ENCODE data around the gene SPRY2.

SPRY2 gene

GRCh38 chr13:80342471-80343371 is 1.8 kb upstream of the SPRY2 start:
- Histone ChIP-seq H3K9me2 (replicated peaks; ENCODE audit: insufficient read depth, low read length) (no peaks in the 10 kb centered on the region), H3K9ac (ENCODE audit: low read length) (no peak overlapping the region; the same call in 1 of the 2 replicates), H3F3A (ENCODE audit: insufficient read depth, low read length) (peaks cover 5% of the 10 kb centered on the region; the same call in 1 of the 2 replicates), H4K20me1 (ENCODE audit: insufficient read depth, low read length) (no peaks in the 10 kb centered on the region), H3K27me3 (replicated peaks; ENCODE audit: insufficient read depth, low read length) (peaks cover 5% of the 10 kb centered on the region; the same call in 1 of the 2 replicates), H3K27ac (ENCODE audit: low read length) (no peak overlapping the region), H3K79me2 (ENCODE audit: low read length) (no peaks in the 10 kb centered on the region), H3K4me3 (ENCODE audit: low read length) (peak overlapping the region; percentile 75), H3K4me1 (ENCODE audit: low read length) (no peaks in the 10 kb centered on the region), H3K36me3 (replicated peaks; ENCODE audit: insufficient read depth, low read length) (no peaks in the 10 kb centered on the region), H3K4me2 (ENCODE audit: low read depth, low read length) (peak overlapping the region; percentile 99), H2AFZ (ENCODE audit: low read length) (peak overlapping the region; percentile 82), H3K9me3 (replicated peaks; ENCODE audit: insufficient read depth, low read length) (no peaks in the 10 kb centered on the region)
- TF ChIP-seq EZH2 (optimal IDR thresholded peaks at IDR 0.05; ENCODE audit: low read depth, low read length) (no peak), EZH2phosphoT487 (IDR thresholded peaks at IDR 0.05; ENCODE audit: low read length) (no peak), CTCF (IDR thresholded peaks at IDR 0.05; ENCODE audit: low read length) (peak; percentile 83)
- peak; percentile 76 for DNase-seq

- DNase-seq: no peak
- Histone ChIP-seq H3K9ac (ENCODE audit: low read length) (no peak overlapping the region), H2AFZ (ENCODE audit: low read length) (no peak overlapping the region), H3K4me2 (ENCODE audit: low read depth, low read length) (peak overlapping the region; percentile 99), H3K9me3 (replicated peaks; ENCODE audit: insufficient read depth, low read length) (no peaks in the 10 kb centered on the region), H3K27ac (ENCODE audit: low read length) (no peak overlapping the region), H3K79me2 (ENCODE audit: low read length) (no peaks in the 10 kb centered on the region), H3K9me2 (replicated peaks; ENCODE audit: insufficient read depth, low read length) (no peaks in the 10 kb centered on the region), H3F3A (ENCODE audit: insufficient read depth, low read length) (peaks cover 5% of the 10 kb centered on the region; the same call in 1 of the 2 replicates), H3K36me3 (replicated peaks; ENCODE audit: insufficient read depth, low read length) (no peaks in the 10 kb centered on the region), H4K20me1 (ENCODE audit: insufficient read depth, low read length) (no peaks in the 10 kb centered on the region), H3K27me3 (replicated peaks; ENCODE audit: insufficient read depth, low read length) (peaks cover 5% of the 10 kb centered on the region; the same call in 1 of the 2 replicates), H3K4me1 (ENCODE audit: low read length) (no peaks in the 10 kb centered on the region), H3K4me3 (ENCODE audit: low read length) (peak overlapping the region; percentile 75)
- TF ChIP-seq EZH2 (optimal IDR thresholded peaks at IDR 0.05; ENCODE audit: low read depth, low read length): no peak
- no peak for TF ChIP-seq EZH2phosphoT487 (IDR thresholded peaks at IDR 0.05; ENCODE audit: low read length)
- no peak for TF ChIP-seq CTCF (IDR thresholded peaks at IDR 0.05; ENCODE audit: low read length)
Measured at GRCh38 chr13:80341756-80342370, 937 bp upstream of the SPRY2 start.

- H3K4me2 ChIP-seq (ENCODE audit: low read depth, low read length): peak overlapping the region; percentile 99
- no peak overlapping the region for H3K9ac ChIP-seq (ENCODE audit: low read length)
Measured at GRCh38 chr13:80340651-80341100, 250 bp downstream of the SPRY2 start.

More at GRCh38 chr13:80340651-80341100, 250 bp downstream of the SPRY2 start:
- Histone ChIP-seq H3K27ac (ENCODE audit: low read length) (no peak overlapping the region), H3F3A (ENCODE audit: insufficient read depth, low read length) (peaks cover 5% of the 10 kb centered on the region; the same call in 1 of the 2 replicates), H3K79me2 (ENCODE audit: low read length) (no peaks in the 10 kb centered on the region), H3K27me3 (replicated peaks; ENCODE audit: insufficient read depth, low read length) (peaks cover 5% of the 10 kb centered on the region; the same call in 1 of the 2 replicates), H3K4me3 (ENCODE audit: low read length) (peak overlapping the region; percentile 59), H3K9me2 (replicated peaks; ENCODE audit: insufficient read depth, low read length) (no peaks in the 10 kb centered on the region), H3K9me3 (replicated peaks; ENCODE audit: insufficient read depth, low read length) (no peaks in the 10 kb centered on the region), H2AFZ (ENCODE audit: low read length) (peak overlapping the region; percentile 83), H3K36me3 (replicated peaks; ENCODE audit: insufficient read depth, low read length) (no peaks in the 10 kb centered on the region), H4K20me1 (ENCODE audit: insufficient read depth, low read length) (no peaks in the 10 kb centered on the region), H3K4me1 (ENCODE audit: low read length) (no peaks in the 10 kb centered on the region)
- no peak for DNase-seq
- TF ChIP-seq EZH2phosphoT487 (IDR thresholded peaks at IDR 0.05; ENCODE audit: low read length) (no peak), EZH2 (optimal IDR thresholded peaks at IDR 0.05; ENCODE audit: low read depth, low read length) (no peak), CTCF (IDR thresholded peaks at IDR 0.05; ENCODE audit: low read length) (no peak)
